Muscle layer of colon (tissue), 2 donors: ENCODE data around the gene POU2F3.

Source experiments
- H3K27ac ChIP-seq: one replicate; pipeline ENCODE4 v1.7.0; 2013; ENCODE audit warnings: low read depth, mild to moderate bottlenecking, low read length, moderate library complexity
- H3K27me3 ChIP-seq, 2 donors: one replicate each; pipeline ENCODE4 v1.7.0; 2013; ENCODE audit warnings: low read length in 2 of 2, mild to moderate bottlenecking in 2 of 2; ENCODE audit not compliant: insufficient read depth in 2 of 2, control insufficient read depth in 1 of 2
- H3K36me3 ChIP-seq: one replicate; pipeline ENCODE4 v1.7.0; 2013; ENCODE audit warnings: mild to moderate bottlenecking, low read length; ENCODE audit not compliant: insufficient read depth
- H3K4me1 ChIP-seq: one replicate; pipeline ENCODE4 v1.7.0; 2013; ENCODE audit warnings: mild to moderate bottlenecking, low read length; ENCODE audit not compliant: insufficient read depth
- H3K4me3 ChIP-seq, 2 donors: one replicate each; pipeline ENCODE4 v1.7.0; 2013; ENCODE audit warnings: low read length in 2 of 2, low read depth in 1 of 2, mild to moderate bottlenecking in 1 of 2, moderate library complexity in 1 of 2
- H3K9ac ChIP-seq: one replicate; pipeline ENCODE4 v1.7.0; 2013; ENCODE audit warnings: low read length
- H3K9me3 ChIP-seq: one replicate; pipeline ENCODE4 v1.7.0; 2013; ENCODE audit warnings: mild to moderate bottlenecking, low read length
- donor health status: abdominal sarcoma.
- donor health status: Adenocarcinoma of cecum.

Gene POU2F3

DNA sequence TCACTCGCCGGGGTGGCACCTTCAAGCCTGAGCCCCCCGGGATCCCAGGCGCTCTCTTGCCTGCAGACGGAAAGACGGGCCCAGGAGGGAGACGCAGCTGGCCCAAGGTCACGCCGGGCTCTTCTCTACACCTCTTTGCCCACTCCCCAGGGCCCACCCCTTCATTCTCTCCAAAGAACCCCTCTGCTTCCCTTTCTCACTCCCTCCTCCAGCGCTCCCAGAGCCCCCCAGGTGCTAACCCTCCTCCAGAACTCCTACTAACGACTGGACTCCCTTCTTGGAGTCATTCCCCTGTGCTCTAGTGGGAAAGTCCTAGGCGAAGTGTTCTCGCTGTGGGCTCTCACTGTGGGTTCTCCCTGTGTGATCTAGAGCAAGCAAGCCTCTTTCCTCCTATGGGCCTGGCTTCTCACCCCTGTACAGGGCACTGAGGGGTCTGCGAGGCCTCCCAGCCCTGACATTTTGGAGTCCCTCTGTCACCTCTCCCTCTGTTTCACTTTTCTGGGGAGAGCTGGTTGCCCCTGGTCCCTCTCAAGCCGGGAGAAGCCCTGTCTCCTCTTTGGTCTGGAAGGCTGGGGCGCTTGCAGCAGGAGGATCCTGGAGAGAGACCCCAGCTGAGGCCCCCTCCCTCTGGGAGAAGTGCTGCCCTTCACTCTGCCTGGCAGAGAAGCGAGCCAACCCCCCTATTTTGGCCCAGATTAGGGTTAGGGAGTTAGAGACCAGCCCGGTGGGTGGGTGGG lies 28.2 kb upstream of the POU2F3 start:
- no peak overlapping the region for H3K9ac ChIP-seq
- peak overlapping the region; percentile 57 for H3K27ac ChIP-seq
- no peaks in the 10 kb centered on the region for H3K9me3 ChIP-seq
- H3K4me3 ChIP-seq: peak overlapping the region; percentile 37 to 74
- no peaks in the 10 kb centered on the region for H3K36me3 ChIP-seq
- H3K27me3 ChIP-seq: peaks cover 0 to 6% of the 10 kb centered on the region in 2 donors
- peaks cover 17% of the 10 kb centered on the region for H3K4me1 ChIP-seq

GRCh38 chr11:120212259-120212878 lies 27.6 kb upstream of the POU2F3 start:
- peaks cover 0 to 6% of the 10 kb centered on the region in 2 donors for H3K27me3 ChIP-seq
- no peak overlapping the region for H3K27ac ChIP-seq
- no peaks in the 10 kb centered on the region for H3K36me3 ChIP-seq
- peaks cover 17% of the 10 kb centered on the region for H3K4me1 ChIP-seq
- no peak overlapping the region for H3K9ac ChIP-seq
- H3K9me3 ChIP-seq: no peaks in the 10 kb centered on the region
- H3K4me3 ChIP-seq: peak overlapping the region in 1 of 2 donors; percentile 55

DNA sequence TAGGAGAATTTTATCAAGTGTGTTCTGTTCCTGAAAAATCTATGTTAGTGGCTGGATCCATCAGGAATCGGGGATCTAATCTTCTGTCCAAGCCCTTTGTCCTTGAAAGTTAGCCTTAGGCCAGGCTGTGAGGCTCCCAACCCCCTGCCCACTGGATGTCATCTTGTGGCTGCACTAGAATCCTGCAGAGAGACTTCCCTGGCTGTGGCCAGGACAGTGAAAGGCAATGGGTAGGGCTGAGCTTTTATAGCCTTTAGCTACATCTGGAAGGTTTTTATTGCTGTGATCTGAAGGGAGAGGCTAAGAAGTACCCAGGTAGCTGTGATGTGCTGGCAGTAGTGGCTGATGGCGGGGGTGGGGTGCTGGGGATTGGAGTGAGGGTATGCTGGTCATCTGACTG lies 27.0 kb upstream of the POU2F3 start:
- no peak overlapping the region for H3K9ac ChIP-seq
- peaks cover 23% of the 10 kb centered on the region for H3K4me1 ChIP-seq
- H3K27me3 ChIP-seq: peaks cover 0 to 6% of the 10 kb centered on the region in 2 donors
- H3K27ac ChIP-seq: no peak overlapping the region
- H3K4me3 ChIP-seq: peak overlapping the region in 1 of 2 donors; percentile 55
- no peaks in the 10 kb centered on the region for H3K9me3 ChIP-seq
- no peaks in the 10 kb centered on the region for H3K36me3 ChIP-seq

GRCh38 chr11:120214581-120214980 lies 25.4 kb upstream of the POU2F3 start:
- no peaks in the 10 kb centered on the region for H3K9me3 ChIP-seq
- peaks cover 32% of the 10 kb centered on the region for H3K4me1 ChIP-seq
- H3K36me3 ChIP-seq: no peaks in the 10 kb centered on the region
- no peak overlapping the region for H3K4me3 ChIP-seq
- no peak overlapping the region for H3K9ac ChIP-seq
- peaks cover 0 to 6% of the 10 kb centered on the region in 2 donors for H3K27me3 ChIP-seq
- no peak overlapping the region for H3K27ac ChIP-seq

DNA sequence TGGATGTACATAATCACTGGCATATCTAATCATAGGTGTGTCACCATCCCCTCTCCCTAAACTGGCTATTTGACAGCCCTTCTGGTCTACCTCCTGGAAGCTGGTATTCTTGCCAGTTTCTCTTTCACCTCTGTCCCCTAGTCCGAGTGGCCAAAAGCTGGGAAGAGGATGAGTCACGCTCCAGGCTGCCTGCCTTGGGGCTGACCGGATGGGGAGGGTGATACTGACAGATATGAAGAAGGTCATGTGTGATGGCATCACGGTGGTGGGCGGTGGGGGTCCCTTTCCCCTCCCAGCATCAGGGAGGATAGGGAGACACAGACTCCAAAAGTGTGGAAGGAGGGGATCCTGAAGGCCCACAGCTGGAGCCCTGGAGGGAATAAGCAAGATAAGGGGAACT lies 24.3 kb upstream of the POU2F3 start:
- no peak overlapping the region for H3K4me3 ChIP-seq
- H3K36me3 ChIP-seq: peaks cover 3% of the 10 kb centered on the region
- H3K27me3 ChIP-seq: peaks cover 0 to 6% of the 10 kb centered on the region in 2 donors
- no peaks in the 10 kb centered on the region for H3K9me3 ChIP-seq
- no peak overlapping the region for H3K27ac ChIP-seq
- peaks cover 35% of the 10 kb centered on the region for H3K4me1 ChIP-seq
- no peak overlapping the region for H3K9ac ChIP-seq

GRCh38 chr11:120216426-120217102 lies 23.4 kb upstream of the POU2F3 start:
- Histone ChIP-seq H3K36me3 (peaks cover 3% of the 10 kb centered on the region), H3K27me3 (peaks cover 0 to 3% of the 10 kb centered on the region in 2 donors), H3K4me1 (peaks cover 44% of the 10 kb centered on the region), H3K9ac (no peak overlapping the region), H3K9me3 (no peaks in the 10 kb centered on the region), H3K4me3 (no peak overlapping the region), H3K27ac (no peak overlapping the region)

DNA sequence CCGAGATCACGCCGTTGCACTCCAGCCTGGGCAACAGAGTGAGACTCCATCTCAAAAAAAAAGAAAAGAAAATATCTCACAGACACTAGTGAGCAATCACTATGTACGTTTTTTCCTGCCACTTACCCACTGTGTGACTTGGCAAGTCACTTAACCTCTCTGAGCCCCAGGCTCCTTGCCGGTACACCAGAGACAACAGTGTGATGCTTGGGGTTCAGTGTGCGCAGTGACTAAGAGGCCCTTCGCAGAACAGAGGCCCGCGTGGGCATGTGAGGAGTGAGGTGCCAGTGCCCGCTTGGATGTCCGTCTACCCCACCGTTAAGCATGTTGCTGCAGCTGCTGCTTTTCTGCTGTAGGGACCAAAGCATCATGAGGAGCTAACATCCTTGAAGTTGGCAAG lies 22.4 kb upstream of the POU2F3 start:
- no peak overlapping the region for H3K9ac ChIP-seq
- H3K36me3 ChIP-seq: peaks cover 3% of the 10 kb centered on the region
- no peaks in the 10 kb centered on the region for H3K9me3 ChIP-seq
- no peak overlapping the region for H3K4me3 ChIP-seq
- H3K27ac ChIP-seq: no peak overlapping the region
- H3K4me1 ChIP-seq: peaks cover 54% of the 10 kb centered on the region
- no peaks in the 10 kb centered on the region for H3K27me3 ChIP-seq

DNA sequence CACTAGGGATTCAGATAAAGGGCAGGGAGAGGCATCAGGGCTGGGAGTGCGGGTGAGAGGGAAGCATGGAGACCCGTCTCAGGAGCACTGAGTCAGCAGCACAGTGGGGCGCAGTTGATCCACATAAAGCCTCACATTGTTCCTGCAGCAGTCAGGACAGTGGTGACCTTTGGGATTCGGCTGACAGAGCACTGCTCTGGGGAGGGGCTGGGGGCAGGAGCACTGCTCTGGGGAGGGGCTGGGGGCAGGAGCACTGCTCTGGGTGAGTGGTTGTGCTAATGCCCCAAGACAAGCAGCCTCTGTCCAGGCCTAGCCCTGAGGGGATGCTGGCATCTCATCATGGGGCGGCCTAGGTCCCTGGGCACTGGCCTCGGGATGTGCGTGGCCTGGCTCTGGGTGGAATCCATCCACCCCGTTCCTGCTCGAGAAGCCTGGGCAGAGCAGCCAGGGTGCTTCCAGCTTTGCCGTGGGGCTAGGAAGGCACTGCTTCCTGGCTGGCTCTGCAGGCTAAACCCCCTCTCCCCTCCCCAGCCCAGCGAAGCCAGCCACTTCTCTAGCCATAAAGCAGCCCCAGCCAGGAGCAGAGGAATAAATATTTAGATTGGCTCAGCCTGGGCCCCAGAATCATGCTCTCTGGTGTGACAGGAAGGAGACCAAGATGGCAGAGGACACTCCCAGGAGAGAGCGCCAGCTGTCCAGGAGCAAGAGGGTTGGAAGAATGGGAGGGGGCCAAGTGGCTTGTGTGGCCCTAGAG lies 21.8 kb upstream of the POU2F3 start:
- peaks cover 56% of the 10 kb centered on the region for H3K4me1 ChIP-seq

DNA sequence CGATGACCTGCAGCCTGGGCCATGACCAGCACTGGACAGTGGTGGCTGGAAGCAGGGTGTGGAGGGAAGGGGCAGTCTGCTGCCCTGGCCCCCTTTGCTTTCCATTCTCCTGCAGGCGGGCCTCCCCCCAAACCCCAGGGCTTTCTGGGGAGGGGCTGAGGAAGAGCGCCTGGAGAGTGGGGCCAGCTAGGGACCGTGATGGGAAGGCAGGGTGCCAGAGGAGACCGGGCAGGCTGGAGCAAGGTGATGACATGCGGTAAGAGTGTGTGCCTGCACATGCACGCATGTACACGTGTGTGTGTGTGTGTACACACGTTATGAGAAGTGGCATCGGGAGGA lies 21.3 kb upstream of the POU2F3 start:
- H3K4me1 ChIP-seq: peaks cover 61% of the 10 kb centered on the region
- H3K9me3 ChIP-seq: no peaks in the 10 kb centered on the region
- H3K9ac ChIP-seq: no peak overlapping the region
- no peak overlapping the region for H3K4me3 ChIP-seq
- H3K27me3 ChIP-seq: no peaks in the 10 kb centered on the region
- H3K36me3 ChIP-seq: peaks cover 3% of the 10 kb centered on the region
- no peak overlapping the region for H3K27ac ChIP-seq

More for the DNA sequence above, 21.8 kb upstream of the POU2F3 start:
- no peaks in the 10 kb centered on the region for H3K27me3 ChIP-seq
- no peak overlapping the region for H3K4me3 ChIP-seq
- peaks cover 3% of the 10 kb centered on the region for H3K36me3 ChIP-seq
- H3K9ac ChIP-seq: no peak overlapping the region
- no peak overlapping the region for H3K27ac ChIP-seq
- H3K9me3 ChIP-seq: no peaks in the 10 kb centered on the region

DNA sequence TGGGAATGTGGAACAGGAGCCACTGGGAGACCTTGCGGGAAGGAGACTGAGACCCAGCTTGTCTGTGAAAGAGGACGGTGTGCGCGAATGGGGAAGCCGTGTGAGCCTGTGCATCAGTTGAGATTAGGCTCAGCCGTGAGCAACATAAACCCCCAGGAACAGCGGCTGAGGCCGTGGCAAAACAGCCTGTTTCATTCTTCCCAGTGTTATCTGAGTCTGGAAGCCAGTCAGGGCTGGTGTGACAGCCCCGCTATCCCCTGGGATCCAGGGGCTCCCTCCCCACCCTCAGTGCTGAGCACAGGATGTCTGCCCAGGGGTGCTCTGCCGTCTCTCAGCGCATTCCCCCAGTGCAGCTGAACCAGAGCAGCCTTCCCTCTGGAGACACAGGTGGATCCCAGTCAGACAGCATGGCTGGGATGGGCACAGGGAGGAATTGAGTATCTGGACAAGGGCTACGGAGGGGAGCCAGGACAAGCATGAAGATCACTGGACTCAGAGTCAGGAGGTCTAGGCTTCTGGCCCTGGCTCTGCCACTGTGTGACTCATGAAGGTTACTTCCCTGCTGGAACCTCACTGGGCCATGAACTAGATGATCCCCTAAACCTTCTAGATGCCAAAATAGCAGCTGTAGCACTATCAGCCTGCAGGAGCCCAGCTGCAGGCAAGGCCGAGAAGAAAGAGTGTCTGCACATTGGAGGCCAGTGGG lies 20.6 kb upstream of the POU2F3 start:
- Histone ChIP-seq H3K9me3 (no peaks in the 10 kb centered on the region), H3K27me3 (no peaks in the 10 kb centered on the region), H3K27ac (no peak overlapping the region), H3K9ac (no peak overlapping the region), H3K4me3 (no peak overlapping the region), H3K4me1 (peaks cover 65% of the 10 kb centered on the region), H3K36me3 (peaks cover 3% of the 10 kb centered on the region)
